ENCODE measurements around the gene CACHD1.

CACHD1 gene

GRCh38 chr1:64569411-64569810 lies 99.5 kb downstream of the CACHD1 start:
- Histone ChIP-seq H3K4me3 (ENCODE audit: low read depth, low read length) (no peak overlapping the region), H3K4me1 (ENCODE audit: control insufficient read depth, insufficient read depth, low read length, unreplicated experiment) (no peaks in the 10 kb centered on the region), H2AFZ (ENCODE audit: low read length, unreplicated experiment) (no peak overlapping the region), H3K79me2 (ENCODE audit: control insufficient read depth, insufficient read depth, low read length, unreplicated experiment) (no peaks in the 10 kb centered on the region), H3K36me3 (ENCODE audit: insufficient read depth, low read length) (no peaks in the 10 kb centered on the region), H3K27me3 (ENCODE audit: insufficient read depth, low read length) (no peaks in the 10 kb centered on the region), H3K27ac (ENCODE audit: low read depth, low read length) (no peak overlapping the region)

GRCh38 chr1:64570267-64570855 lies 100.4 kb downstream of the CACHD1 start:
- Histone ChIP-seq H3K79me2 (ENCODE audit: control insufficient read depth, insufficient read depth, low read length, unreplicated experiment) (no peaks in the 10 kb centered on the region), H2AFZ (ENCODE audit: low read length, unreplicated experiment) (no peak overlapping the region), H3K27ac (ENCODE audit: low read depth, low read length) (no peak overlapping the region), H3K36me3 (ENCODE audit: insufficient read depth, low read length) (no peaks in the 10 kb centered on the region), H3K27me3 (ENCODE audit: insufficient read depth, low read length) (no peaks in the 10 kb centered on the region), H3K4me3 (ENCODE audit: low read depth, low read length) (no peak overlapping the region), H3K4me1 (ENCODE audit: control insufficient read depth, insufficient read depth, low read length, unreplicated experiment) (no peaks in the 10 kb centered on the region)

DNA sequence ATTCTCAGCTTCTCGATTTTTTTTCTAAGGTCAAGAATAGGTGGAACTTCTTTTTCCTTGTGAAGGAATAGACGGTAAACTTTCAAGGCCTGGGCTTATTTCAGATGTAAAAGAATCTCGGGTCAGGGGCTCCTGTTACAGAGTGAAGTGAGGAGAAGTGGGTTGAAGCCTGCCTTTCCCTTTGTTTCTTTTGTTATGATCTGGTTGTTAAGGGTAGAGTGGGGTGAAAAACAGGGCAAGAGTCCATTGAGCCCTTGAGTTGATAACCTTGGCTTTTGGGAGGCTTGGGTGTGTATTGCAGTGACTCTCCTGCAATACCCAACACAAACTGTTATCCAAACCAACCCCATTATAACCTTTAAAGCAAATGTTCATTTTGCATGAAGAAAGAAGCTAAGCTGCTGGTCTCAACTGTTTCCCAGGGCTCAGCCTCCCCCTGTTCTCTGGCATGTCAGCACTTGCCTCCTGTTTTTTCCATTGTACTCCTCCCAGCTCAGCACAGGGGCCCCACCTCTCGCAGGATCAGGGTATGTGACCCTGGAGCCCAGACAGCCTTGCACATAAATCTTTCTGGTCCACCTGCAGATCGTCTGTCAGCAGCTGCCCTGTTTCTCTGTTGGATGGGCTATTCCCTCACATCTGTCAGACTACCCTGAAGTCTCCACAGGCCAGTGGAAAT lies 102.4 kb downstream of the CACHD1 start:
- Histone ChIP-seq H3K27ac (ENCODE audit: low read depth, low read length) (no peak overlapping the region), H2AFZ (ENCODE audit: low read length, unreplicated experiment) (no peak overlapping the region), H3K36me3 (ENCODE audit: insufficient read depth, low read length) (no peaks in the 10 kb centered on the region), H3K4me3 (ENCODE audit: low read depth, low read length) (no peak overlapping the region), H3K79me2 (ENCODE audit: control insufficient read depth, insufficient read depth, low read length, unreplicated experiment) (no peaks in the 10 kb centered on the region), H3K27me3 (ENCODE audit: insufficient read depth, low read length) (no peaks in the 10 kb centered on the region), H3K4me1 (ENCODE audit: control insufficient read depth, insufficient read depth, low read length, unreplicated experiment) (no peaks in the 10 kb centered on the region)

DNA sequence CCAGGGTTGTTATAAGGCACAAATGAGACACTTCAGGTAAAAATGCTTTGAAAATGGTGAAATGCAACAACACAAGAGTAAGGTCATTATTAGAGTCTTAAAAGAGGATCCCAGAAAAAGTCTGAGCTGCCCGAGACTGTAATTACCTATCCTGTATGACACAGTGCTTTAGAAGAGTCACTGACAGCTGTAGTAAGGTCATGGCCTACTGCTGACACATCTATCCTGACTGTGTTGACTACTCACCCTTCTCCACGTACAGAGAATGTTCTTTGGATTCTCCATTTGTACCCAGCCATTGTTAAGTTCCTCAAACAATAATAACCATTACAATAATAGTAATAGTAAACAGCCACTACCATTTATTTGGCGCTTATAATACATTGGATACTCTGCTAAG lies 104.4 kb downstream of the CACHD1 start:
- Histone ChIP-seq H3K27ac (ENCODE audit: low read depth, low read length) (no peak overlapping the region), H3K79me2 (ENCODE audit: control insufficient read depth, insufficient read depth, low read length, unreplicated experiment) (no peaks in the 10 kb centered on the region), H3K4me1 (ENCODE audit: control insufficient read depth, insufficient read depth, low read length, unreplicated experiment) (no peaks in the 10 kb centered on the region)

DNA sequence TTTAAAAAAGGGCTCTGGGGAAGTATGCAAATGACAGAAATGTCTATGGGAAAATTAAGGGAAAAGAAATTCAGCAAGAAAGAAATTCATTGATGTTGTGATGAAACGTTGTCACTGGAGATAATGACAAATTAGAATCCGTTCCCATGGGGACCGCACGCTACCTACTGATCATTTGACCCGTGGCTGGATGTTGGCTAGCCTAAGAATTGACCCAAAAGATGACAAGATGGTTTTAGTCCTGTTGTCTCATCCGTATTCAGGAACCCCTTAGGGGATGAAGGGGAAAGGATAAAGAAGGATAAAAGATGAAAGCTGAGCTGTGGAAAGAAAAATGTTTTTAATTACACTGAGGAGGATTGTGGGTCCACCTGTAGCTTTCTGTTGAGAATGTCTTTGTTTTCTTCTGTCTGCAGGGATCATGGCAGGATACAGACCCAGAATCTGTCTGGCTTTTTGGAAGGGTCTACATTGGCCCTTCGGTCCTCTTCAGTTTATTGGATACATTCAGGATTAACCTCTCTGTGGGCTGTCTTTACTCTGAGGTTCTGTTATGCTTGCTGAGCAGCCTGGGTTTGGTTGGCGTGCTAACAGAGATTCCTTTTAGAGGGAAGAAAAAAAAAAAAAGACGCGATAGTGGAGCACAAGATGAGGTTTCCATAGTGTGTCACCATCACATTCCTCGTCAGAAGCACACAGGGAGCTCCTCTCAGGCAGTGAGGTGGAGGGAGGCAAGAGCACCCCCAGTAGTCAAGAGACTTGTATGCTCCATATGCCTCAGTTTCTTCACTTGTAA lies 106.2 kb downstream of the CACHD1 start:
- Histone ChIP-seq H2AFZ (ENCODE audit: low read length, unreplicated experiment) (no peak overlapping the region), H3K27me3 (ENCODE audit: insufficient read depth, low read length) (no peaks in the 10 kb centered on the region), H3K79me2 (ENCODE audit: control insufficient read depth, insufficient read depth, low read length, unreplicated experiment) (no peaks in the 10 kb centered on the region), H3K4me1 (ENCODE audit: control insufficient read depth, insufficient read depth, low read length, unreplicated experiment) (no peaks in the 10 kb centered on the region), H3K27ac (ENCODE audit: low read depth, low read length) (no peak overlapping the region), H3K4me3 (ENCODE audit: low read depth, low read length) (no peak overlapping the region), H3K36me3 (ENCODE audit: insufficient read depth, low read length) (no peaks in the 10 kb centered on the region)

More for the DNA sequence above, 104.4 kb downstream of the CACHD1 start:
- no peak overlapping the region for H2AFZ ChIP-seq (ENCODE audit: low read length, unreplicated experiment)
- no peaks in the 10 kb centered on the region for H3K27me3 ChIP-seq (ENCODE audit: insufficient read depth, low read length)
- no peaks in the 10 kb centered on the region for H3K36me3 ChIP-seq (ENCODE audit: insufficient read depth, low read length)
- no peak overlapping the region for H3K4me3 ChIP-seq (ENCODE audit: low read depth, low read length)

DNA sequence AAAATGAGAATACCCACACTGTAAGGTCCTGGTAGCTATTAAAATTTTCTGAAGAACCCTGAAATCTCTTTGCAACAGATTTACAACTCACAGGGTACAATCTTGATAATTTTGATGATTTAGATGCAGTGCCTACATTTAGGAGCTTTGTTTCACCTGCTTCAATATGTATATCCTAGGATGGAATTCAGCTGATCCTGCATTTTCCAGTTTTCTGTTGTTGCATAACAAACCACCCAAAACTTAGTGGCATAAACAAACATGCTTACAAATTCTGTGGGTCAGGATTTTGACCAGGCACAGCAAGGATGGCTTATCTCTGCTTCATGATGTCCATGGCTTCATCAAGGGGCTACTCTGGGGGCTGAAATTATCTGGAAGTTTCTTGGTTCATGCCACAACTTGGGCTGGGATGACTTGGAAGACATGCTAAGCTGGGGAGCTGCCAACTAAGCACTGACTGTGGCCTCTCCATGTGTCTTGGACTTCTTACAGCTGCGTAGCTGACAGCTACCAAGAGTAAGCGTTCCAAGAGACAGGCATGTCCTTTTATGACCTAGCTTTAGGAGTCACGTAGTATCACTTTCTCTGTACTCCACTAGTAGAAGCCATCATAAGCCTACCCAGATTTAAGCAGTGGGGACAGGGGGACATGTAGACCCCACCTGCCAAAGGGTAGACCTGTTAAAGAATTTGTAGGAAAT lies 108.5 kb downstream of the CACHD1 start:
- Histone ChIP-seq H3K4me1 (ENCODE audit: control insufficient read depth, insufficient read depth, low read length, unreplicated experiment) (peaks cover 5% of the 10 kb centered on the region), H3K36me3 (ENCODE audit: insufficient read depth, low read length) (no peaks in the 10 kb centered on the region), H2AFZ (ENCODE audit: low read length, unreplicated experiment) (no peak overlapping the region), H3K27me3 (ENCODE audit: insufficient read depth, low read length) (no peaks in the 10 kb centered on the region), H3K27ac (ENCODE audit: low read depth, low read length) (no peak overlapping the region), H3K79me2 (ENCODE audit: control insufficient read depth, insufficient read depth, low read length, unreplicated experiment) (no peaks in the 10 kb centered on the region), H3K4me3 (ENCODE audit: low read depth, low read length) (no peak overlapping the region)

- peaks cover 5% of the 10 kb centered on the region for H3K4me1 ChIP-seq (ENCODE audit: control insufficient read depth, insufficient read depth, low read length, unreplicated experiment)
- H3K4me3 ChIP-seq (ENCODE audit: low read depth, low read length) = no peak overlapping the region
- no peak overlapping the region for H2AFZ ChIP-seq (ENCODE audit: low read length, unreplicated experiment)
- no peaks in the 10 kb centered on the region for H3K36me3 ChIP-seq (ENCODE audit: insufficient read depth, low read length)
- no peak overlapping the region for H3K27ac ChIP-seq (ENCODE audit: low read depth, low read length)
- no peaks in the 10 kb centered on the region for H3K27me3 ChIP-seq (ENCODE audit: insufficient read depth, low read length)
- H3K79me2 ChIP-seq (ENCODE audit: control insufficient read depth, insufficient read depth, low read length, unreplicated experiment) = no peaks in the 10 kb centered on the region
Observed at GRCh38 chr1:64579767-64580166, 109.8 kb downstream of the CACHD1 start.

DNA sequence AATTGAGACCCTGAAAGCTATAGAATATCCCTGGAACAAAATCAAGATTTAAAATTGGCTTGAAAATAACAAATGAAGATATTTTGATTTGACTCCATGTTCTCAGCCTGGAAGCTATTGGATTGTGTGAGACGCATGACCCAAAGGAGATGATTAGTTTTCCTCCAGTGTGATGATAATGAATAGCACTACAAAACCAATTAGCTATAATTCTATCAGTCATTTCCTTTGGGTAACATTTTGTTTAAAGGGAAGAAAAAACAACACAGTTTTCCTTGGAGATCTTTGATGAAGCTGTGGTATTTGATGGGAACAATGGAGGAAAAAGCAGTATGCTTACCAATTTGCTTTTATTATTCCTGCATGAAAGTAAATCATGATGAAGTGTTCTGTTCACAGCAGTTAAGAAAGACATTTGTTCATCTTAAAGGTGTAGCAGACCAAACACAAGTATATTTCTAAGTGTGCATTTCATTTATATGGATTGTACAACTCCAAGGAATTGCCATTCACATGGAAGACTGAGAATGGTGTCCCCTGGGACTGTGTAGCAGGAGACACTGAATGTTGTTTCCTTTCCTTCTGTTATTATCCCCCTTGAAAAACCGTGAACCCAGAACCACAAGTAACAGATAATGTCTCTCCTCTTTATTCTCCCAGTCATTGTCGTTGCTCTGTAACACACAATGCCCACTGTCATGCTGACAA lies 111.4 kb downstream of the CACHD1 start:
- Histone ChIP-seq H3K4me1 (ENCODE audit: control insufficient read depth, insufficient read depth, low read length, unreplicated experiment) (peaks cover 5% of the 10 kb centered on the region), H3K4me3 (ENCODE audit: low read depth, low read length) (no peak overlapping the region), H3K36me3 (ENCODE audit: insufficient read depth, low read length) (no peaks in the 10 kb centered on the region), H3K27me3 (ENCODE audit: insufficient read depth, low read length) (no peaks in the 10 kb centered on the region), H3K27ac (ENCODE audit: low read depth, low read length) (no peak overlapping the region), H3K79me2 (ENCODE audit: control insufficient read depth, insufficient read depth, low read length, unreplicated experiment) (no peaks in the 10 kb centered on the region), H2AFZ (ENCODE audit: low read length, unreplicated experiment) (no peak overlapping the region)

- Histone ChIP-seq H3K27ac (ENCODE audit: low read depth, low read length) (no peak overlapping the region), H3K4me3 (ENCODE audit: low read depth, low read length) (no peak overlapping the region), H2AFZ (ENCODE audit: low read length, unreplicated experiment) (no peak overlapping the region), H3K36me3 (ENCODE audit: insufficient read depth, low read length) (no peaks in the 10 kb centered on the region), H3K27me3 (ENCODE audit: insufficient read depth, low read length) (no peaks in the 10 kb centered on the region), H3K4me1 (ENCODE audit: control insufficient read depth, insufficient read depth, low read length, unreplicated experiment) (peaks cover 5% of the 10 kb centered on the region), H3K79me2 (ENCODE audit: control insufficient read depth, insufficient read depth, low read length, unreplicated experiment) (no peaks in the 10 kb centered on the region)
Observed at GRCh38 chr1:64581843-64582185, 111.9 kb downstream of the CACHD1 start.

DNA sequence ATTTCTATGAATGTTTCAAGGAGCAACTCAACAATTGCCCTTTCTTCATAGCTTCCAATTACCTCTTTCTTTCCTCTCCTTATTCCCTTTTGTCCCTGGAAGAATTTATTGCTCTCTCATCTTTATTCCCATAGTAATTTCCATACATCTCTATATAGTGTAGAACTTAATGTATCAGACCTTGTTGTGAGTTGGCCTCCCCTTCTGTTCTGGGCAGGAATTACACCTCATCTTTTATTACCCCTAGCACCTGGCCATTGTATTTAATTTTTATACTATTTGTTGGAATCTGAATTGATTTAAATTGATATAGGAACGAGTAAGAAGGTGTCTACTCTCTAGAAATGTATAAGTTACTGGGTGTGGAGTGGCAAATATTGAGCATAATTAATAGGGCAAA lies 114.5 kb downstream of the CACHD1 start:
- Histone ChIP-seq H3K4me3 (ENCODE audit: low read depth, low read length) (no peak overlapping the region), H3K27me3 (ENCODE audit: insufficient read depth, low read length) (no peaks in the 10 kb centered on the region), H3K36me3 (ENCODE audit: insufficient read depth, low read length) (no peaks in the 10 kb centered on the region), H3K79me2 (ENCODE audit: control insufficient read depth, insufficient read depth, low read length, unreplicated experiment) (no peaks in the 10 kb centered on the region), H3K27ac (ENCODE audit: low read depth, low read length) (no peak overlapping the region), H2AFZ (ENCODE audit: low read length, unreplicated experiment) (no peak overlapping the region), H3K4me1 (ENCODE audit: control insufficient read depth, insufficient read depth, low read length, unreplicated experiment) (peaks cover 5% of the 10 kb centered on the region)

Data from ACC112 (cell line).